Measurements from ENCODE around the gene SAMD4B. TPM values are rescaled to one million over a fixed set of nuclear protein-coding genes. Genes with fewer than 3 reads are reported as not detected.

The SAMD4B gene
- total RNA-seq, 2 experiments from 2014 or later, result 47.8 to 51.3 TPM

GRCh38 chr19:39430675-39431593 is 88.7 kb downstream of the SAMD4B start:
- ATAC-seq (ENCODE audit: low read depth), result no peak
- Mint-ChIP-seq H3K9me3 (no peaks in the 10 kb centered on the region), H3K36me3 (peaks cover 23% of the 10 kb centered on the region), H3K27me3 (no peaks in the 10 kb centered on the region), H3K4me3 (no peak overlapping the region), H3K27ac (peak overlapping the region; percentile 15), H3K4me1 (peaks cover 32% of the 10 kb centered on the region)
- no peak for DNase-seq
- POLR2A ChIA-PET, result interaction anchor here (0.6 to 0.9 kb wide), 4 partner anchors 13 to 1111 kb away, joined by 3 to 5 read pairs (median 4); partner anchors contain the start of gene KCNK6

- DNase-seq (no peak), ATAC-seq (ENCODE audit: low read depth) (no peak)
- Mint-ChIP-seq H3K36me3 (peaks cover 23% of the 10 kb centered on the region), H3K4me1 (peaks cover 41% of the 10 kb centered on the region), H3K27ac (no peak overlapping the region), H3K4me3 (no peak overlapping the region), H3K9me3 (no peaks in the 10 kb centered on the region), H3K27me3 (peaks cover 3% of the 10 kb centered on the region)
- POLR2A ChIA-PET, result no interaction called here
Measured at GRCh38 chr19:39432677-39433025, 90.4 kb downstream of the SAMD4B start.

- Mint-ChIP-seq H3K4me1 (peaks cover 43% of the 10 kb centered on the region), H3K9me3 (no peaks in the 10 kb centered on the region), H3K36me3 (peaks cover 23% of the 10 kb centered on the region), H3K4me3 (peak overlapping the region; percentile 100), H3K27me3 (peaks cover 3% of the 10 kb centered on the region), H3K27ac (no peak overlapping the region)
- POLR2A ChIA-PET, result no interaction called here
- ATAC-seq (ENCODE audit: low read depth), result no peak
- no peak for DNase-seq
Measured at GRCh38 chr19:39433480-39434079, 91.4 kb downstream of the SAMD4B start.

- Mint-ChIP-seq H3K27ac (peak overlapping the region; percentile 70), H3K4me3 (peak overlapping the region; percentile 100), H3K9me3 (no peaks in the 10 kb centered on the region), H3K27me3 (peaks cover 3% of the 10 kb centered on the region), H3K36me3 (peaks cover 23% of the 10 kb centered on the region), H3K4me1 (peaks cover 41% of the 10 kb centered on the region)
- ATAC-seq (ENCODE audit: low read depth) (no peak), DNase-seq (no peak)
- POLR2A ChIA-PET, result interaction anchor here (1.1 to 2.5 kb wide), 15 partner anchors 8 to 412 kb away, joined by 4 to 113 read pairs (median 17); partner anchors contain the start of genes MED29, PAF1, PLEKHG2 and SAMD4B
Measured at GRCh38 chr19:39434123-39435076, 92.2 kb downstream of the SAMD4B start.

Small RNA genes within 50 kb of the gene (microRNA-seq; reads per million reads assigned to microRNA genes)
- not detected for gene MIR4530

Other genes with a start within 250 kb of the SAMD4B start
- gene PAK4, start 216.6 kb upstream of the SAMD4B start, total RNA-seq, result 10 to 100 TPM; 16.1 to 17.1 TPM
- gene NCCRP1, start 145.5 kb upstream of the SAMD4B start, total RNA-seq, result not detected
- not detected for gene SYCN, start 138.2 kb upstream of the SAMD4B start, total RNA-seq
- gene IFNL3, start 97.4 kb upstream of the SAMD4B start, total RNA-seq, result not detected
- not detected for gene IFNL4, start 93.6 kb upstream of the SAMD4B start, total RNA-seq
- not detected for gene IFNL2, start 74.0 kb upstream of the SAMD4B start, total RNA-seq
- gene IFNL1, start 46.0 kb upstream of the SAMD4B start, total RNA-seq, result not detected
- 1 to 10 TPM; 9.2 to 9.4 TPM for gene LRFN1, start 21.6 kb upstream of the SAMD4B start, total RNA-seq
- gene GMFG, start 6.4 kb upstream of the SAMD4B start, total RNA-seq, result 100 to 1,000 TPM; 428 to 433 TPM
- gene PAF1, start 48.7 kb downstream of the SAMD4B start, total RNA-seq, result 10 to 100 TPM; 40.7 to 47.0 TPM
- gene MED29, start 49.0 kb downstream of the SAMD4B start, total RNA-seq, result 10 to 100 TPM; 39.0 to 40.7 TPM
- 100 to 1,000 TPM; 102 to 107 TPM for gene ZFP36, start 64.4 kb downstream of the SAMD4B start, total RNA-seq
- 10 to 100 TPM; 65.7 to 65.9 TPM for gene PLEKHG2, start 70.2 kb downstream of the SAMD4B start, total RNA-seq
- gene RPS16, start 93.5 kb downstream of the SAMD4B start, total RNA-seq, result 1,000 to 10,000 TPM; 2,294 to 2,369 TPM
- 100 to 1,000 TPM; 173 to 176 TPM for gene SUPT5H, start 103.2 kb downstream of the SAMD4B start, total RNA-seq
- gene TIMM50, start 138.4 kb downstream of the SAMD4B start, total RNA-seq, result 10 to 100 TPM; 42.8 to 46.8 TPM
- gene DLL3, start 156.5 kb downstream of the SAMD4B start, total RNA-seq, result under 1 TPM; 0.19 to 0.23 TPM
- gene SELENOV, start 172.7 kb downstream of the SAMD4B start, total RNA-seq, result not detected
- gene EID2B, start 190.4 kb downstream of the SAMD4B start, total RNA-seq, result 1 to 10 TPM; 6.3 to 7.0 TPM
- 10 to 100 TPM; 17.5 to 20.7 TPM for gene EID2, start 197.7 kb downstream of the SAMD4B start, total RNA-seq